Activated naive CD8-positive, alpha-beta T cell treated with anti-CD3 and anti-CD28 coated beads, Interleukin-2, amount 50 U/mL, for 16 hours (primary cell): ENCODE measurements around the gene TENM3.

Source experiments
- DNase-seq: peaks from one replicate; pipeline ENCODE4 v3.0.0-alpha.2; 2020; ENCODE audit warnings: low read depth, low spot score

TENM3 gene

DNA sequence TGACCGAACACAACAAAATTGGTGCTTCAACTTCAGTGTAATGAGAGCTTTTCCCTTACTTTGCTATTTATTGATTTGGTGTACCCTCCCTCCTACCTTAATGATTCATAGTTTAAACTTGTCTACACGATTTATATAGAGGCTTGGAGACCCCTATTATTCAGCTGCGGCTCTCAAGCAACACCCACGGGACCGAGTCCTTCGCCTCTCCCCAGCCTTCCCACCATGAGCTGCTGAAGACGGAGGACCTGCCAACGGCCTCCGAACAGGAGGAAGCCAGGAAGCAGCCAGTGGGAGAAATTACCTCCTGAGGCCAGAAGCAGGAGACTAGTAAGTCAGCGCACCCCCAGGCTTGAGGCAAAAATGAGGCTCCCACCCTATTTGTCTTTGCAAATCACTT is 595.3 kb downstream of the TENM3 start:
- DNase-seq, result no peak

DNA sequence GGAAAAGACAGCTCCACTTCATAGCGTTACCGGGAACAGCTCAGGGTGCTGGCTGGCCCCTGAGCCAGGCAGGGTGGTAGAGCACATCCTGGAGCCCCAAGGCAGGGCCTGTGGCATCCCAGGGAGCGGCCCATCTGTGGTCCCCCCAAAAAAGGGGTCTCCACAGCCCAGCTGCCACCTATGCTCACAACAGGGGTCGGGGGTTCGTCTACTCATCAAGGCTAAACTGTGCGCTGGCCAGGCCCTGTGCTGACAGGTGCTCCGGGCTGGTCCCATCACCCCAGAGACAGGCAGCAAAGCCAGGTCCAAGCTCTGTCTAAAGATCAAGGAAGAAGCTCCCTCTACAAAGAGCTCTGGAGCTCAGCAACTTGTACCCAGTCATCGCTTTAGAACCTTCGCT is 596.1 kb downstream of the TENM3 start:
- no peak for DNase-seq

GRCh38 chr4:182840108-182840507 is 596.9 kb downstream of the TENM3 start:
- no peak for DNase-seq

- no peak for DNase-seq
These were observed 599.0 kb downstream of the TENM3 start for GRCh38 chr4:182842104-182842600.

- no peak for DNase-seq
These were observed 599.7 kb downstream of the TENM3 start for GRCh38 chr4:182842759-182843390.

DNA sequence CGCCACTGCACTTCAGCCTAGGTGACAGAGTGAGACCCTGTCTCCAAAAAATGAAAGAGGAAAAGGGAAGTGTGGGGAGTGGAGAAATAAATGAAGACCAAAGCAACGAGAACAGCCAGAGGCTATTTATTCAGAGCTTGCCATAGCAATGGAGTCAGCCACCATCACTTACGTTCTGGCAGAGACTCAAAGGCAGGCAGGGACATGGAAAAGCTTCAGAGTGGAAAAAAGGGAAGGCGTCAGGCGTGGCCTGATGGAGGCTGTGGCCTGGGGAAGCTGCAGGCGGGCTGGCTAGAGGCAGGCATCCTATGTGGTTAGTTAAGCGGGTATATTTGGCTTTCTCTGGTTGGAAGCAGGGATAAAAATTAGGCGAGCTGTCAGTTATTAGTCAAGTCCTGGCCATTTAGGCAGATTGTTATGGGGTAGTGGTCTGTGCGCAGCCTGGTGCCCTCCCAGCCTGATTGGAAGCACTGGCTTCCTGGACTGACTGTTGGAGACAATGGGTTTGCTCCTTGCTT is 600.7 kb downstream of the TENM3 start:
- DNase-seq, result no peak

DNA sequence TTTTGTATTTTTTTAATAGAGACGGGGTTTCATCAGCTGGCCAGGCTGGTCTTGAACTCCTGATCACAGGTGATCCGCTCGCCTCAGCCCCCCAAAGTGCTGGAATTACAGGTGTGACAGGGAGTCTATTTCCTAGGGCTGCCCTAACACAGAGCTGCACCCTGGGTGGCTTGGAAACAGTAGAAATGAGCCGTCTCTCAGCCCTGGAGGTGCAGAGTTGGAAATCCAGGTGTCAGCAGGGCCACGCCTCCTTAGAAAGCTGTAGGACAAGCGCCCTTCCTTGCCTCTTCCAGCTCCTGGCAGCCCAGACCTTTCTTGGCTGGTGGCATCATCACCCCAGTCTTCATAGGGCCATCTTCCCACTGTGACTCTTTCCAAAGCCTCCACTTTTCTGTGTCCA is 602.4 kb downstream of the TENM3 start:
- no peak for DNase-seq

GRCh38 chr4:182846036-182846435 is 602.8 kb downstream of the TENM3 start:
- no peak for DNase-seq

GRCh38 chr4:182847576-182848450 is 604.6 kb downstream of the TENM3 start:
- DNase-seq, result no peak

DNA sequence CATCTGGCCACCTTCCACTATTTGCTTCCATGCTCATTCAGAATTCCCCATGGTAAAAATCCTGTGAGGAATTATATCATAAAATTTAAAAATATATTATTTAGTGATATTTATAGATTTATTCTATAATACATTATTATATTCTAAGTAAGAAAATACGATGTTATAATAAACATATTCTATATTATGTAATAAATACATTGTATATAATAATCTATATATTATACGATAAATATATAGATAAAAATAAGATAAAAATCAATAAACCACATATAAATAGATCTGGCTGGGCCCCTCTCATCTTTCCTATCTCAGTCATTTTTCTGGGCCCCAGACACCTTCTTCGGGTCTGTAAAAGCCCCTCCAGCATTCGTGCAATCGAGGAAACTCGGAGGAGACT is 605.5 kb downstream of the TENM3 start:
- DNase-seq, result no peak
